HAP-1 (cell line): ENCODE results near the gene GNPTG.

ENCODE experiments used
- DNase-seq, 2 experiments: peaks; one replicate each; pipeline ENCODE4 v3.0.0-alpha.2; 2016 to 2020; ENCODE audit warnings: low spot score in 2 of 2
- H3K27me3 ChIP-seq: fragments of 250-450 bp; sonication (Bioruptor Pico); 2 replicates; pipeline ENCODE4 v1.5.1; 2020; ENCODE audit warnings: low read depth, mild to moderate bottlenecking, moderate library complexity
- H3K36me3 ChIP-seq: fragments of 250-450 bp; sonication (Bioruptor Pico); replicated peaks from 2 replicates; pipeline ENCODE4 v1.5.1; 2020; ENCODE audit warnings: mild to moderate bottlenecking
- H3K4me1 ChIP-seq: fragments of 250-450 bp; sonication (Bioruptor Pico); 2 replicates; pipeline ENCODE4 v1.5.1; 2020; ENCODE audit warnings: mild to moderate bottlenecking
- H3K4me3 ChIP-seq: fragments of 250-450 bp; sonication (Bioruptor Pico); 2 replicates; pipeline ENCODE4 v1.5.1; 2020; ENCODE audit warnings: mild to moderate bottlenecking, moderate library complexity
- H3K9me3 ChIP-seq: fragments of 250-450 bp; sonication (Bioruptor Pico); 2 replicates; pipeline ENCODE4 v1.5.1; 2020; ENCODE audit warnings: mild to moderate bottlenecking, moderate library complexity
- in situ Hi-C: fragments of 300-500 bp; cut with MboI; formaldehyde crosslinking; loops from 3 replicates; pipeline ENCODE4 v1.14.3; 2020; ENCODE audit warnings: low sequenced_read_pairs, inconsistent platforms, mixed read lengths

GNPTG gene

DNA sequence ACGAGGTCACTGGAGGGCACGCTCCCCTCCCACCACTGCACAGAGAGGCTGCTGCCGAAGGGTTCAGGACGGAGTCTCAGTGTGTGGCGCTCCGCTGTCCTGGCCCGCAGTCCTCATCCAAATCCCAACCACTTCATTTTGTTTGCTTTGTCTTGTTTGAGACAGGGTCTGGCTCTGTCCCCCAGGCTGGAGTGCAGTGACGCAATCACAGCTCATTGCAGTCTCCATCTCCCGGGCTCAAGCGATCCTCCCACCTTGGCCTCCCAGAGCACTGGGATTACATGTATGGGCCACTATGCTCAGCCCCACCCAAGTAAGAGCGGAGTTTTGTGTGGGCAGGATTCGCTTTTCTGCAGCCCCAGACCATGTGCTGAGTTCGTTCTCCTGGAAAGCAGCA, 50.0 kb downstream of the GNPTG start:
- no peaks in the 10 kb centered on the region for H3K9me3 ChIP-seq
- in situ Hi-C loops: no loop called here

DNA sequence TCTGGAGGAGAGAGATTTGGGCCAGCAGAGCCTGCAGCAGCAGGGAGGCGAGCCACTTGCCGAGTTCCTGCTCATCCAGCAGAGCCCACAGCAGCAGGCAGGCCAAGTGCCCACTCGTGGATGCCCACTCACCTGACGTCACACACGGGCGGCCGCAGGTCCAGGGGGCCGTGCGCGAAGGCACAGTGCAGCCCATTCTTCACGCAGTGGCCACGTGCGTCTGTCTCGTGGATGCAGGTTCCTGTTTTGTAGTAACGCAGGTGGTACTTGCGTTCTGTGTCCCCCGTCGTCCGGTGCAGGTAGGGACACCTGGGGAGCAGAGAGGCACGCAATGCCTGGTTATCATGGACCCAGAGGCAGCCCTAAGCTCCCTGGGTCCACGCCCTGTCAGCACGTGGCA, 51.3 kb downstream of the GNPTG start:
- Histone ChIP-seq H3K4me1 (no peaks in the 10 kb centered on the region; the same call in 1 of the 2 replicates), H3K27me3 (no peaks in the 10 kb centered on the region), H3K36me3 (no peaks in the 10 kb centered on the region; the same call in 1 of the 2 replicates), H3K4me3 (no peak overlapping the region), H3K9me3 (no peaks in the 10 kb centered on the region)
- DNase-seq: no peak
- in situ Hi-C loops: no loop called here

More for the DNA sequence above, 50.0 kb downstream of the GNPTG start:
- Histone ChIP-seq H3K36me3 (no peaks in the 10 kb centered on the region; the same call in 1 of the 2 replicates), H3K27me3 (no peaks in the 10 kb centered on the region), H3K4me3 (no peak overlapping the region), H3K4me1 (no peaks in the 10 kb centered on the region)
- no peak for DNase-seq

DNA sequence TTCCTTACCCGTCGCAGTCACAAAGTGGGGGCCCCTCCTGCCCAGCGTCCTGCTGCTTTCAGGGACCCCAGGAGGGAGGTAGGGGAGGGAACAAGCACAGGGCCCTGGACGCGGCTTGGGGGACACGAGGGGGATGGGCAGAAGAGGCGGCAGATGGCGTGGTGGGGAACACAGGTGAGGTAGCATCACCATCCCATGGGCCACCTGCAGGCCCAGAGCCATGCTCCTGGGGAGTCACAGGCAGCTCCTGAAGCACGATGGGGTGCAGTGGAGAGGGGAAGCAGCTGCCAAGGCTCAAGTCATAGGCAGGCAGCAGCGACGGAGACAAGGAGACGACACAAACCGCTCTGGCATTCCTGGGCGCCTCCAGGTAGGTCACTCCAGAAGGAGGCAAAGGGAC, 52.0 kb downstream of the GNPTG start:
- Histone ChIP-seq H3K36me3 (no peaks in the 10 kb centered on the region; the same call in 1 of the 2 replicates), H3K4me1 (no peaks in the 10 kb centered on the region; the same call in 1 of the 2 replicates), H3K27me3 (no peaks in the 10 kb centered on the region), H3K9me3 (no peaks in the 10 kb centered on the region), H3K4me3 (no peak overlapping the region)
- in situ Hi-C loops: no loop called here
- no peak for DNase-seq

DNA sequence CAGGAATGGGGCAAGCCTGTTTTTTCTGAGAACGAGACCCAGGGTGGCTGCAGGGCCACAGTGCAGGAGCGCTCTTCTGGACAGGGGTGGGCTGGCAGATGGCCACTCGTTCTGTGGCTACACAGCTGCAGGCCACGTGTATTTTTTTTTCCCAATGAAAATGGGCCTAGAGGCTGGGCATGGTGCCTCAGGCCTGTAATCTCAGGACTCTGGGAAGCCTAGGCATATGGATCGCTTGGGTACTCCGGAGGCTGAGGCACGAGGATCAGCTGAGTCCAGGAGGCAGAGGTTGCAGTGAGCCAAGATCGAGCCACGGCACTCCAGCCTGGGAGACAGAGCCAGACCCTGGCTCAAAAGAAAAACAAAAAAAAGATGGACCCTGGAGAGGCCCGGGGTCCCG, 56.0 kb downstream of the GNPTG start:
- Histone ChIP-seq H3K4me3 (peak overlapping the region; percentile 44), H3K27me3 (no peaks in the 10 kb centered on the region), H3K4me1 (no peaks in the 10 kb centered on the region; the same call in 1 of the 2 replicates), H3K36me3 (no peaks in the 10 kb centered on the region; the same call in 1 of the 2 replicates), H3K9me3 (no peaks in the 10 kb centered on the region)
- in situ Hi-C loops: no loop called here
- DNase-seq: no peak

DNA sequence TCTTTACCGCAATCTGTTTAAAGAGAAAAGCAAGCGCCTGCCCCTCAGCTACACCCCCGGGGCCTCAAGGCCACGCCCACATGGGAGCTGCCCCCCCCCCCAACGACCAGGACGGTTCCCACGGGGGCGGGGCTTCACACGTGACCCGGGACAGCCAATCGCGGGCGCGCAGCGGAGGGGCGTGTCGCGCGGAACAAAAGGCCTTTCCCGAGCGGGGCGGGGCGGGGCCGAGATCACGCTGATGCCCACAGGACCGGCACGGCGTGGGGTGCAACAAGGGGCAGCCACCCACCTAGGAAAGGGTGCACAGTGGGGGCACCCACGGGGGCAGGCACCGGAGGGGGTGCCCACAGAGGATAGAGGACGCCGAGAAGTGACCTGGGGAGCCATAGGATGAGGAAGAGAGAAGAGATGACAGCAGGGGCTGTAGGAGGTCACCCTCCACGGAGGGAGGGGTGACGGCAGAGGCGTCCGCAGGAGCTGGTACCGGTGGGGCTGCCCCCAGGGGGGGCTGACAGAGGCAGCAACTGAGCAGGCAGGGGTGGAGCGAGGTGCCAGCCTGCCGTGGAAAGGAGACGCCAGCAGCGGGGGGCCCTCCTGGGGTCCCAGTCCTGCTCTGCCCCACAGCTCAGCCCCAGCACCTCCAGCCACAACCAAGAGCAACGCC, 56.6 kb downstream of the GNPTG start:
- Histone ChIP-seq H3K27me3 (no peaks in the 10 kb centered on the region), H3K9me3 (no peaks in the 10 kb centered on the region), H3K4me3 (peak overlapping the region; percentile 44), H3K36me3 (no peaks in the 10 kb centered on the region), H3K4me1 (no peaks in the 10 kb centered on the region; the same call in 1 of the 2 replicates)
- in situ Hi-C loops: no loop called here
- peak; percentile 68 to 96 for DNase-seq

DNA sequence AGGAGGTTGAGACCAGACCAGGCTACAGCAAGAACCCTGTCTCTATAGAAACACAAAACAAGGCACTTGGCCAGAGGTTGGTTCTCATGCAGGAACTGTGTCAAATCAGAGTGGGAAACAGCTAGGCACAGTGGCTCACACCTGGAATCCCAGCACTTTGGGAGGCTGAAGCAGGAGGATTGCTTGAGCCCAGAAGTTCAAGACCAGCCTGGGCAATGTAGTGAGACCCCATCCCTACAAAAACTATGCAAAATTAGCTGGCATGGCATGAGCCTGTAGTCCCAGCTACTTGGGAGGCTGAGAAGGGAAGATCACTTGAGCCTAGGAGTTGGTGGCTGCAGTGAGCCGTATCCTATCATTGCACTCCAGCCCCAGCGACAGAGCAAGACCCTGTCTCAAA, 61.1 kb downstream of the GNPTG start:
- Histone ChIP-seq H3K4me3 (no peak overlapping the region), H3K4me1 (peaks cover 8% of the 10 kb centered on the region), H3K36me3 (no peaks in the 10 kb centered on the region; the same call in 1 of the 2 replicates), H3K9me3 (no peaks in the 10 kb centered on the region), H3K27me3 (no peaks in the 10 kb centered on the region)
- no peak for DNase-seq
- in situ Hi-C loops: no loop called here
